Left cardiac atrium (tissue), 4 donors: ENCODE measurements around the gene SHB. TPM values are rescaled to one million over a fixed set of nuclear protein-coding genes. Genes with fewer than 3 reads are reported as not detected.

Experiments
- ATAC-seq, 2 donors: fragments of 200-7000 bp; cut with Tn5 transposase; one replicate each; pipeline ENCODE4 v1.9.1; 2020; ENCODE audit warnings: mild to moderate bottlenecking in 2 of 2, moderate library complexity in 2 of 2
- DNase-seq: peaks from one replicate; pipeline ENCODE4 v3.0.0-alpha.2; 2020
- intact Hi-C, 2 donors: fragments of 100-400 bp; cut with DNase I; formaldehyde crosslinking; loops; one replicate each; pipeline versions ENCODE4 v1.14.1 to v1.15.1; 2022 to 2023
- total RNA-seq, 2 donors: library from RNA; stranded (reverse); fragmentation: NEBNext Ultra II Directional; extraction: Animal tissue kit (Norgen Biotek cat#: 25700); gene quantifications; one replicate each; pipeline ENCODE4 v1.2.1, GENCODE V29; 2021
- donor health status: DM: no; HTN: yes; CAD: no.
- donor health status: DM: no; HTN: yes; CAD: no; lungs with severe emphysema.
- donor health status: DM: yes; HTN: yes; CAD: no.
- donor health status: Dilated cardiomyopathy.

SHB gene
- total RNA-seq, 2 donors from 2014 or later, result 20.3 to 34.6 TPM

DNA sequence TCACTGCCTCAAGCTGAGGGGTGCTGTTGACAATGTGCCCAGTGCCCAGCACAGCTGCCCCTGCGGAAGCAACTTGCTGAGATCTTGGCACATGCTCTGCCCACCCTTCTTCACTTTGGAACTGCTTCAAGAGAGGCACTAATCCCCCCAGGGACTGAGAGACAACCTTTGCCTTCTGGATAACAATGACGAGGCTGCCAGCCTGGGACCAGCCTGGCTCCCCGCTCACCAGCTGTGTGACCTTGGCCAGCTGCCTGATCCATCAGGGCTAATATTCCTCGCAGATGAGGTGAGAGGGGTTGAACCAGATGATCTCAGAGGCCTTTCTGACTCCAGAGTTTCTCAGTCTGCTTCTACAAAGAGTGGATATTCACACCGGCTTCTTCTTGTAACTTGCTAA, 81.0 kb downstream of the SHB start:
- peak; percentile 28 to 48 for ATAC-seq
- intact Hi-C loops, result loop anchor here in 1 of 2 donors (5.0 kb wide), 1 partner anchor 79 kb away; the partner anchor contains the start of gene SHB
- no peak for DNase-seq

DNA sequence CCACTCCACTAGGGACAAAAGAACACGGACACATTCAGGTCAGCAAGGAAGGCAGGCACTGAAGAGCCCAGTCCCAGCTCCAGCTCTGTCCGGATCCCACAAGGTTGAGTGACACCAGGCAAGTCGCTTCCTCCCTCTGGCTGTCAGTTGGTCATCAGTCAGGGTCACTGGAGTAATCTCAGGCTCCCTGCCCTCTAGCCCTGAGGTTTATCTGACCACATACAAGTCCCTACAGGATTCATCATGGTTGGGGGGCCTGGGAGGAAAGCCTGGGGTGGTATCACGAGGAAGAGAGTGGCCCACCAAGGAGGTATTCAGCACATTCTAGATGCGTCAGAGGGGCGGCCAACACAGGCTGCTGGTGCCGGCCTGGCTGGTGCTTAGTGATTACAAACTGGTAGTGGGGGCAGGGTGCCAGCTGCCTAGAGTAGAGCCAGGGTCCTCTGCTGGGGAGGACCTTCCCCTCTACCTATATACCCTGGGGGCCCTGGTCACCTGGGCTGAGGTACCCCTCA, 81.5 kb downstream of the SHB start:
- ATAC-seq (peak; percentile 60), DNase-seq (peak; percentile 70)
- intact Hi-C loops, result loop anchor here in 1 of 2 donors (5.0 kb wide), 1 partner anchor 80 kb away; the partner anchor contains the start of gene SHB

DNA sequence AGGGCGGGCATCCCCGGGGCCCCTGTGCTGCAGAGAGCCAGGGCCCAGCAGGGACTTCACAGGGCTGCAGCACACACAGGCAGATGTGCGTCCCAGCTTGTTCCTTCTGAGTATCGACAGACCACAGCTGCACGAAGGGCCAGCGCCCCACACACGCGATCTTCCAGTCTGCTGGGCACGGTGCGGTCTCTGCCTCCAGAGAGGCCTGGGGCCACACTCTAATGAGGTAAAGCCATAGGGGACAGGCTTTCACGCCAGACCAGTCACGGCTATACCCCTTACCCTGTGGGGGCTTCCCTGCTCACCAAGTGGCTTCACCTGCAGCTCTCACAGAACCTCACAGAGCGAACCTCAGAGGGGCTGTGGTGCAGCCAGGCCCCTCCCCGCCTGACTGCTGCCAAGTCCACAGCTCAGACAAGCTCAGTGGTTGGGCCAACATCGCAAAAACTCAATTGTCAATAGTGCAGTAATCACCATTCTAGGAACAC, 82.2 kb downstream of the SHB start:
- no peak for ATAC-seq
- DNase-seq, result no peak
- intact Hi-C loops, result loop anchor here in 1 of 2 donors (5.0 kb wide), 1 partner anchor 80 kb away; the partner anchor contains the start of gene SHB

DNA sequence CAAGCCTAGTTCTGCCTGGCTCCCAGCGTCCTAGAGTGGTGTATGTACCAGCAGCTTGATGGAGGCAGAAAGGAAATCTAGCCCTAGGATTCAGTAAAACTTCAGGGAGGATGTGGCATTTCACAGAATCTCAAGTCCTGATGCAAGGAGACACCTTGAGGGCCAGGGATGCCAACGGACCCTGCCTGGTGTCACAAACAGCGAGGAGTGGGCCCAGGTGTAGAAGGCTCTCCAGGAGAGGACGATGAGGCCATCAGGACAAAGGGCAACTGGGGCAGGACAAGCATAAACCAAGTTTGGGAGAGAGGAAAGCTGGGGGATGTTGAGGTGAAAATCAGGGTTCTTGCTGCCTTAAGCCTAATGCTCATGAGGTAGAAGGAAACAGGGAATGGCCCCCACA, 83.0 kb downstream of the SHB start:
- DNase-seq, result no peak
- no peak for ATAC-seq
- intact Hi-C loops, result loop anchor here in 1 of 2 donors (5.0 kb wide), 1 partner anchor 81 kb away; the partner anchor contains the start of gene SHB

DNA sequence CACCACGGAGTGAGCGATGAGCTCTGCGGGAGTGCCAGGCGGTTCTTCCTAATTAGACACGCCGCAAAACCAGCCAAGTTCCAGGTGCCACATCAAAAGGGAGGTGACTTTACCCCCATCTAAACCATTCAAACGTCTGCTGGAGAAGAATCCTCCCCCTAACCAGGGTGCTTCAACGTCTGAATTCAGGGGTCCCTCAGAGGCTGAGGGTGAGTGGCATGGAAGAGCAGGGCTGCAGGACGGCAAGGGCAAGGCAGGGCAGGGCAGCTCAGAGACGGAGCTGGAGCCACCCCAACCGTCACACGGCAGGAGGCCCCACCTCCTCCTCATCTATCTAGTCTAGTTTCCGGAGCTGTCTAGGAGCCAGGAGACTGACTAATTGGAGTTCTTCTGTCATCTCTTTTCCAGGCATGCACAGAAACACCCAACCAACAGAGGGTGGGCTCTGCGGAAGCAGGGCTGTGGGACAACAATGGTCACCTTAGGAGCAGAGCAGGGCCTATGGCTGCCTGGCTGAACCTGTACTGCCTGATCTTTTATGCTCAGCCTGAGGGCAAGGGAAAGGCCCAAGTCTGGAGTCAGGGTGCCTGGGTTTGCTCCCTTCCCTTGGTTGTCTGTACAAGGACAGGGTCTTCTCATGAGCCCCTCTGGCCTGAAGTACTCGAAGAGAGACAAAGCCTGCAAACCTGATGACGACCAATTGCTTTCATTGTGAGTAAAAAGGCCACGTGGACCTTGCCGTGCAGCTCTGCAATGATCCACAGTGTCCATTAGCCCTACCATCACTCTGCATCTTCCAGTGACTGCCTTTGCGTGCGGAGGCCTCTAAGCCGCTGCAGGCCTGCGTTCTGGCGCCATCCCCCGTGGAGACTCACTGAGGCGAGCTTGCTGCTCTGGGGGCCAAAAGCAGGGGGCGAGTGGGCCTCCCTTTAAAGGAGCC, 84.1 kb downstream of the SHB start:
- peak; percentile 75 for DNase-seq
- peak; percentile 75 to 89 for ATAC-seq
- intact Hi-C loops, result loop anchor here in 1 of 2 donors (5.0 kb wide), 2 partner anchors 43 to 82 kb away; partner anchors contain the start of gene SHB

DNA sequence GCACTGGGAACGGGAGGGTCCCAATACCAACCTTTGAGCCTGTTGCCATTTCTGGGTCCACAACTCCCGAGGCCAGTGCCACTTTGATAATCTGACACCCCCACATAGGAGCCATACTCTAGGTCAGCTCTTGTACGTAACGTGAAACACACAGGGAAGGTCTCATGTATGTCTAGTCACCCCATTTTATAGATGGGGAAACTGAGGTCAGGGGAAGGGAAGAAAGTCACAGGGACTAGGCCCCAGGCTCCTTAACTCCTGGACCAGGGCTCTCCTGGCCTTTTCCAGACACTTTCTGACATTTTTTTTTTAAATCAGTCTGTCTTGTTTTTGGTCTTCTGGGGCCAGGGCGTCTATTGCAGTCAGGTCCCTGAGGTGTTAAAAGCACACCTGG, 84.8 kb downstream of the SHB start:
- intact Hi-C loops, result loop anchor here in 1 of 2 donors (5.0 kb wide), 1 partner anchor 42 kb away; no protein-coding TSS in a partner anchor
- ATAC-seq (no peak), DNase-seq (no peak)

DNA sequence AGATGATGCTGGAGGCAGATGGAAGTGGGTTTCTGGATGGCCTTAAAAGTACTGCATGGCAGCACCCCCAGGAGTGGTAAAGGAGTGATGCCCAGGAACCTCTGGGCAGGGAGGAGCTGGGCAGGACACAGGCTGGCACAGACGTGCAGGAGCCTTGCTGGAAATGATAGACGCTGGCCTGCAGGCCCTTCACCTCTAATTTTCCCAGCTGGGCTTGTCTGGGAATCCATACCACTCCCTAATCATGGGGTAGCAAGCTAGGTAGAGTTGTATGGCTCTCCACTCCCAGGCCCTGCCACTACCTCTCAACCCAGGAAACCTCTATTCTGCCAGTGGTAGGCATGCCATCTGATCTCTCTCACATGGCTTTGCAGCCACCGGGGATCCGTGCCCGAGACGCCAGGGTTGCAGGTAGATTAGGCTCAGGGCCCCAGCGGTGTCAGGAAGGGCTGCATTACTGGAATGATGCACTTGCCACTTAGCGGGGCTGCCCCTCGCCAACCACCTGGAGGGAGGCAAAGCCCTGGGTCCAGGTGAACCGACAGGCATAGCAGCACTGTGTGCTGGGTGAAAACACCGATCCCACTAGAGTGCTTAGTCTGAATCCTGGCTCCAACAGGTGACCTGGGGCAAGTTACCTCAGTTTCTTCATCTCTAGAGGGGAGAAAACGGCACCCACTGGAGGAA, 85.5 kb downstream of the SHB start:
- no peak for DNase-seq
- intact Hi-C loops, result loop anchor here in 1 of 2 donors (5.0 kb wide), 1 partner anchor 41 kb away; no protein-coding TSS in a partner anchor

DNA sequence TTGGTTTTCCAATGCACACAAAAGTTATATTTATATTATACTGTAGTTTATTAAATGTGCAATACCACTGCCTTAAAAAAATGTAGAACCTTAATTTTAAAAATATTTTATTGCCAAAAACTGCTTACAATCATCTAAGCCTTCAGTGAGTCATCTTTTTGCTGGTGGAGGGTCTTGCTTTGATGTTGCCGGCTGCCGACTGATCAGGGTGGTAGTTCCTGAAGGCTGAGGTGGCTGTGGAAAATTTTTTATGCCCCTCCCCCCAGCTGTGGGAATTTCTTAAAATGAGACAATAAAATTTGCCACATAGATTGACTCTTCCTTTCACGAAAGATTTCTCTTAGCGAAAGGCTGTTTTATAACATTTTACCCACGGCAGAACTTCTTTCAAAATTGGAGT, 89.2 kb downstream of the SHB start:
- ATAC-seq (no peak), DNase-seq (no peak)
- intact Hi-C loops, result loop anchor here in 1 of 2 donors (5.0 kb wide), 1 partner anchor 38 kb away; no protein-coding TSS in a partner anchor

More for the DNA sequence above, 85.5 kb downstream of the SHB start:
- no peak for ATAC-seq

GRCh38 chr9:37978983-37979382, 90.0 kb downstream of the SHB start:
- DNase-seq (no peak), ATAC-seq (no peak)
- intact Hi-C loops, result no loop called here

- no peak for DNase-seq
- no peak for ATAC-seq
- intact Hi-C loops, result no loop called here
Observed at GRCh38 chr9:37978481-37978864, 90.6 kb downstream of the SHB start.

GRCh38 chr9:37977851-37978480, 91.1 kb downstream of the SHB start:
- DNase-seq (no peak), ATAC-seq (no peak)
- intact Hi-C loops, result no loop called here

- ATAC-seq (peak in 1 of 2 donors; percentile 87), DNase-seq (peak; percentile 44)
- intact Hi-C loops, result no loop called here
Observed at GRCh38 chr9:37976714-37977477, 92.1 kb downstream of the SHB start.

DNA sequence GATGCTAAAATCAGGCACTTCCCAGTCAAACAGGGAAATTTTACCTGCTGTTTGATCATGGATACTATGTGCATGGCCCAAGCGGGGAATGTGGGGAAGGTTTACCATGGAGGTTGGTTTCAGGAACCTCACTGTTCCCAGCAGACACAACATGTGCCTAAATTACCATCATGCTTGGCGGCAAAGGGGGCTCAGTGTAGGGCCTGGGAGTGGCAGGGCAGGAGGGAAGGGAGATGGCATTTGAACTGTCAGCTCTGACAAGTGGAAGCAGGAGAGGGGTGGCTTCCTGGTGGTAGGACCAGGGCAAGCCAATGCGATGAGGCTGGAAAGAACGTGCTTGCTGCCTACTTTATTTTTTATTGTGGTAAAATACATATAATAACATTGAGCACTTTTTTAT, 93.4 kb downstream of the SHB start:
- intact Hi-C loops, result no loop called here
- ATAC-seq (no peak), DNase-seq (no peak)

DNA sequence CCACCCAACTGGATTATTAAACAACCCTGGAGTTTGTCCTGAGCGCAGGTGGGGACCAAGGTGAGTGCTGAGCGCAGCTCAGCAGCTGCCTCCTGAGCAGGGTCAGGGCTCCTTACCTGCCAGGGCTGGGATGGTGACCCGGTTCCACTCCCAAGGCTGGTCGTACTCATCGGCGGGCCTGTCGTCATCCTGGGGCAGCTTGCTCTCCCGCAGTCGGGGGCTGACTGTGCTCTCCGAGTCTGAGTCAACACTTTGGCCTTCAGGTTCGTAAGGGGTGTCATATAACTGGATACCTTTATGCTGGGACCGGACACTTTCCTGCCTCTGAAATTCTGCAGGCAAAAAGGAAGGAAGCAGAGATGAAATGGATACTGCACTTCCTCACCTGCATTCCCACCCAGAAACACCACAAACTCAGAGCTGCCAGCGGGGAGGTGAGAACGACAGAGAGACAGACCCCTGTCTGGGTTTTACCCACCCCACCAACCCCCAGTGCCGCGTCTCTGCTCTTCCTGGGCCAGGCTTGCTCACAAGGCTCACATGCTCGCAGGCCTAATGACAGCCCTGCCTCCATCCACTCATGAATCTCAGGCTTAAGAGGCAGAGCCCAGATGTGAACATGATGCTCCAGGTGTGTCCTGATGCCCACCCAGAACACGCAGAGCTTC, 94.4 kb downstream of the SHB start:
- DNase-seq (no peak), ATAC-seq (no peak)
- intact Hi-C loops, result no loop called here

GRCh38 chr9:37972351-37972848, 96.6 kb downstream of the SHB start:
- intact Hi-C loops, result no loop called here
- ATAC-seq, result no peak

GRCh38 chr9:37971691-37972090, 97.3 kb downstream of the SHB start:
- intact Hi-C loops, result no loop called here
- DNase-seq (no peak), ATAC-seq (no peak)

More at GRCh38 chr9:37972351-37972848, 96.6 kb downstream of the SHB start:
- no peak for DNase-seq

GRCh38 chr9:37971108-37971459, 97.9 kb downstream of the SHB start:
- ATAC-seq, result no peak
- DNase-seq, result no peak
- intact Hi-C loops, result no loop called here
